ENCODE data around the gene SBSN.

DNA sequence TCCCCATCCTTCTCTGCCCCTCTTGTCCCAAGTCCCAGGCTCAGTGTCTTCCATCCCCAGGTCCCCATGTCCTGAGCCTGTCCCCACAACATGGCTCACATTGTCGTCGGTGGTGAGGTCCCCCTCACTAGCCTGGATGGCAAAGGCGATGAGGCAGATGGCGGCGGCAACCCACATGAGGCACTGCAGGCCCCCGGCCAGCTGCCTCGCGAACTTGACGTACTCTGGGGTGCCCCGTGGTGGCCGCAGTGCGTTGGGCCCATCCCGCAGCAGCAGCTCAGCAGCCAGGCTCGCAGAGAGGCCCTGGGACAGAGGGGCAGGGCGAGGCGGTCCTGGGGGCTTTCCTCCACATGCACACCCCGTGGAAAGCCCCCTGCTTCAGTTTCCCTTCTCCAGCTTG lies 34.2 kb upstream of the SBSN start:
- TF ChIP-seq, protein P1, sequence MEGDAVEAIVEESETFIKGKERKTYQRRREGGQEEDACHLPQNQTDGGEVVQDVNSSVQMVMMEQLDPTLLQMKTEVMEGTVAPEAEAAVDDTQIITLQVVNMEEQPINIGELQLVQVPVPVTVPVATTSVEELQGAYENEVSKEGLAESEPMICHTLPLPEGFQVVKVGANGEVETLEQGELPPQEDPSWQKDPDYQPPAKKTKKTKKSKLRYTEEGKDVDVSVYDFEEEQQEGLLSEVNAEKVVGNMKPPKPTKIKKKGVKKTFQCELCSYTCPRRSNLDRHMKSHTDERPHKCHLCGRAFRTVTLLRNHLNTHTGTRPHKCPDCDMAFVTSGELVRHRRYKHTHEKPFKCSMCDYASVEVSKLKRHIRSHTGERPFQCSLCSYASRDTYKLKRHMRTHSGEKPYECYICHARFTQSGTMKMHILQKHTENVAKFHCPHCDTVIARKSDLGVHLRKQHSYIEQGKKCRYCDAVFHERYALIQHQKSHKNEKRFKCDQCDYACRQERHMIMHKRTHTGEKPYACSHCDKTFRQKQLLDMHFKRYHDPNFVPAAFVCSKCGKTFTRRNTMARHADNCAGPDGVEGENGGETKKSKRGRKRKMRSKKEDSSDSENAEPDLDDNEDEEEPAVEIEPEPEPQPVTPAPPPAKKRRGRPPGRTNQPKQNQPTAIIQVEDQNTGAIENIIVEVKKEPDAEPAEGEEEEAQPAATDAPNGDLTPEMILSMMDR (IDR thresholded peaks at IDR 0.05): no peak
- no peak for TF ChIP-seq POLR2A (IDR thresholded peaks at IDR 0.05)
